ENCODE measurements around the gene TTC28.

GRCh38 chr22:28091486-28091885 lies 588.2 kb downstream of the TTC28 start:
- no peak for TF ChIP-seq CTCF (IDR thresholded peaks at IDR 0.05)
- no peak for TF ChIP-seq POLR2A (IDR thresholded peaks at IDR 0.05)

All from heart left ventricle (tissue), 13 donors.